Glomerular endothelial cell (primary cell): Measurements from ENCODE around the gene ARHGAP18. TPM values are rescaled to one million over a fixed set of nuclear protein-coding genes. Genes with fewer than 3 reads are reported as not detected.
"Not testable (repeated sequence)": the region's sequence is repeated elsewhere in the genome, so short reads cannot be mapped to it uniquely, and the experiment has no call there.

Experiments used
- DNase-seq: peaks from one replicate; pipeline ENCODE4 v3.0.0-alpha.2; 2011; ENCODE audit warnings: low read depth, low spot score; ENCODE audit errors: extremely low read depth
- total RNA-seq: library from RNA; depleted of rRNA; stranded (reverse); fragments of >200 nt; gene quantifications from 2 replicates; pipeline ENCODE4 v1.2.3, GENCODE V29; 2015

The ARHGAP18 gene
- total RNA-seq, 1 donor from 2014 or later = 46.6 TPM

- DNase-seq = no peak
These were observed 112.8 kb downstream of the ARHGAP18 start for GRCh38 chr6:129597023-129597713.

- DNase-seq = no peak
These were observed 113.5 kb downstream of the ARHGAP18 start for GRCh38 chr6:129596522-129596921.

- no peak for DNase-seq
These were observed 116.8 kb downstream of the ARHGAP18 start for GRCh38 chr6:129593233-129593564.

GRCh38 chr6:129592516-129593232, 117.3 kb downstream of the ARHGAP18 start:
- no peak for DNase-seq

- no peak for DNase-seq
These were observed 119.5 kb downstream of the ARHGAP18 start for GRCh38 chr6:129590408-129591022.

- DNase-seq = no peak
These were observed 123.2 kb downstream of the ARHGAP18 start for GRCh38 chr6:129586815-129587214.

GRCh38 chr6:129583866-129584265, 126.1 kb downstream of the ARHGAP18 start:
- no peak for DNase-seq

GRCh38 chr6:129578315-129578714, 131.7 kb downstream of the ARHGAP18 start:
- DNase-seq = no peak

- no peak for DNase-seq
These were observed 132.3 kb downstream of the ARHGAP18 start for GRCh38 chr6:129577691-129578090.

- no peak for DNase-seq
These were observed 133.5 kb downstream of the ARHGAP18 start for GRCh38 chr6:129576456-129576855.

- DNase-seq = peak; percentile 50
These were observed 134.4 kb downstream of the ARHGAP18 start for GRCh38 chr6:129575378-129576118.

GRCh38 chr6:129574605-129575004, 135.4 kb downstream of the ARHGAP18 start:
- DNase-seq = not testable (repeated sequence)

GRCh38 chr6:129570929-129571328, 139.0 kb downstream of the ARHGAP18 start:
- not testable (repeated sequence) for DNase-seq

GRCh38 chr6:129568015-129568414, 142.0 kb downstream of the ARHGAP18 start:
- DNase-seq = no peak

- DNase-seq = no peak
These were observed 142.6 kb downstream of the ARHGAP18 start for GRCh38 chr6:129567374-129567773.

- DNase-seq = no peak
These were observed 144.2 kb downstream of the ARHGAP18 start for GRCh38 chr6:129565811-129566210.

- no peak for DNase-seq
These were observed 144.6 kb downstream of the ARHGAP18 start for GRCh38 chr6:129565366-129565765.

GRCh38 chr6:129558248-129558647, 151.7 kb downstream of the ARHGAP18 start:
- no peak for DNase-seq

GRCh38 chr6:129555206-129555832, 154.7 kb downstream of the ARHGAP18 start:
- DNase-seq = no peak

GRCh38 chr6:129552413-129552812, 157.6 kb downstream of the ARHGAP18 start:
- no peak for DNase-seq

- no peak for DNase-seq
These were observed 158.5 kb downstream of the ARHGAP18 start for GRCh38 chr6:129551486-129551885.
